Endothelial cell of umbilical vein (primary cell): ENCODE results near the gene SERPINB4. TPM values are rescaled to one million over a fixed set of nuclear protein-coding genes. Genes with fewer than 3 reads are reported as not detected.

Source experiments
- BruUV-seq: library from RNA; stranded (reverse); fragments of 400-500 nt; replicated peaks from 2 replicates; lab custom pipeline; 2021; lab: Mats Ljungman, UMichigan
- CTCF ChIA-PET: fragments of 300-600, 350-600 bp; sonication (Branson Sonifier 250); formaldehyde crosslinking; loops from one replicate; lab custom pipeline; 2021; ENCODE audit warnings: antibody characterized with exemption, inconsistent platforms; lab: Charles Lee
- POLR2A ChIA-PET: fragments of 300-600, 350-600 bp; sonication (Branson Sonifier 250); formaldehyde crosslinking; loops from one replicate; lab custom pipeline; 2021; ENCODE audit warnings: antibody characterized with exemption, inconsistent platforms; lab: Charles Lee
- DNase-seq: peaks from one replicate; pipeline ENCODE4 v3.0.0-alpha.2; 2011; ENCODE audit warnings: low read depth, low spot score
- FAIRE-seq: peaks from 2 replicates; lab custom pipeline; 2011; peaks lifted over from hg19 to GRCh38; lab: Jason Lieb, UNC
- H2AFZ ChIP-seq: 2 replicates; pipeline ENCODE4 v1.6.0; 2012; ENCODE audit warnings: low read depth, low read length, control low read depth, inconsistent platforms
- H3K27ac ChIP-seq: 2 replicates; pipeline ENCODE4 v1.5.1; 2011; ENCODE audit warnings: low read depth, mild to moderate bottlenecking, control low read depth, low read length, moderate library complexity; ENCODE audit not compliant: insufficient read depth
- H3K27me3 ChIP-seq, 2 experiments: 2 replicates each; pipeline versions ENCODE4 v1.6.0 to v1.6.1; 2011; ENCODE audit warnings: low read length in 2 of 2, mixed read lengths in 1 of 2; ENCODE audit not compliant: control insufficient read depth in 2 of 2, insufficient read depth in 2 of 2
- H3K36me3 ChIP-seq, 2 experiments: 2 replicates in 1 of 2; 3 replicates in 1 of 2; pipeline ENCODE4 v1.5.1; 2011; ENCODE audit warnings: low read length in 2 of 2, mild to moderate bottlenecking in 1 of 2, moderate library complexity in 1 of 2; ENCODE audit not compliant: control insufficient read depth in 2 of 2, insufficient read depth in 2 of 2; ENCODE audit errors: extremely low read depth in 1 of 2
- H3K4me1 ChIP-seq: 3 replicates; pipeline ENCODE4 v1.5.1; 2011; ENCODE audit warnings: mild to moderate bottlenecking, low read length; ENCODE audit not compliant: control insufficient read depth, insufficient read depth; ENCODE audit errors: extremely low read depth
- H3K4me2 ChIP-seq: 2 replicates; pipeline ENCODE4 v1.6.1; 2011; ENCODE audit warnings: low read length, control low read depth, mixed read lengths; ENCODE audit not compliant: insufficient read depth
- H3K4me3 ChIP-seq, 3 experiments: fragments of 200-600 bp in 1 of 3; sonication (generic), shearing (Covaris generic) in 1 of 3; replicated peaks in 1 of 3; 2 replicates each; pipeline ENCODE4 v1.5.1; 2011 to 2016; ENCODE audit warnings: control low read depth in 3 of 3, low read length in 3 of 3, mild to moderate bottlenecking in 2 of 3, inconsistent platforms in 1 of 3, low read depth in 1 of 3, moderate library complexity in 1 of 3; ENCODE audit not compliant: insufficient read depth in 1 of 3
- H3K79me2 ChIP-seq: 2 replicates; pipeline ENCODE4 v1.6.0; 2012; ENCODE audit warnings: low read length, inconsistent platforms; ENCODE audit not compliant: control insufficient read depth, insufficient read depth
- H3K9ac ChIP-seq: replicated peaks from 2 replicates; pipeline ENCODE3; 2011; ENCODE audit warnings: low read length, control low read depth; ENCODE audit not compliant: insufficient read depth; ENCODE audit errors: extremely low read depth
- H3K9me1 ChIP-seq: replicated peaks from 3 replicates; pipeline ENCODE4 v1.6.0; 2011; ENCODE audit warnings: mild to moderate bottlenecking, low read length; ENCODE audit not compliant: control insufficient read depth, insufficient read depth; ENCODE audit errors: extremely low read depth
- H3K9me3 ChIP-seq: replicated peaks from 2 replicates; pipeline ENCODE4 v1.5.1; 2012; ENCODE audit warnings: low read length, inconsistent platforms; ENCODE audit not compliant: control insufficient read depth, insufficient read depth
- H4K20me1 ChIP-seq: replicated peaks from 2 replicates; pipeline ENCODE3; 2011; ENCODE audit warnings: mild to moderate bottlenecking, low read length; ENCODE audit not compliant: control insufficient read depth, insufficient read depth; ENCODE audit errors: extremely low read depth
- CTCF ChIP-seq, 2 donors: IDR thresholded peaks; 1 replicate in 1 of 2; 2 replicates in 1 of 2; pipeline ENCODE4 v1.5.1; 2011; ENCODE audit warnings: low read length in 2 of 2, mild to moderate bottlenecking in 2 of 2, moderate library complexity in 2 of 2, control low read depth in 1 of 2, inconsistent platforms in 1 of 2, low read depth in 1 of 2; ENCODE audit not compliant: insufficient read depth in 1 of 2; ENCODE audit errors: extremely low read depth in 1 of 2
- EZH2 ChIP-seq: IDR thresholded peaks from 2 replicates; pipeline ENCODE4 v1.6.1; 2012; ENCODE audit warnings: borderline replicate concordance, low read depth, mild to moderate bottlenecking, moderate library complexity, low read length, inconsistent platforms; ENCODE audit not compliant: severe bottlenecking
- FOS ChIP-seq: IDR thresholded peaks from 2 replicates; pipeline ENCODE4 v1.6.1; 2011; ENCODE audit warnings: mild to moderate bottlenecking, low read length, moderate library complexity, borderline replicate concordance; ENCODE audit not compliant: insufficient read depth
- GATA2 ChIP-seq: IDR thresholded peaks from 2 replicates; pipeline ENCODE4 v1.7.0; 2011; ENCODE audit warnings: low read depth, mild to moderate bottlenecking, moderate library complexity, mixed read lengths, low read length; ENCODE audit not compliant: insufficient read length, insufficient read depth
- JUN ChIP-seq: IDR thresholded peaks from 2 replicates; pipeline ENCODE4 v1.6.1; 2011; ENCODE audit warnings: borderline replicate concordance, low read depth; ENCODE audit not compliant: insufficient read length, insufficient read depth
- MAX ChIP-seq: IDR thresholded peaks from 2 replicates; pipeline ENCODE4 v1.6.1; 2011; ENCODE audit not compliant: insufficient read depth, insufficient read length
- MYC ChIP-seq: IDR thresholded peaks from one replicate; pipeline ENCODE4 v1.6.1; 2011; ENCODE audit warnings: mild to moderate bottlenecking, low read depth, low read length
- POLR2A ChIP-seq: IDR thresholded peaks from 2 replicates; pipeline ENCODE4 v1.6.1; 2012; ENCODE audit warnings: low read depth, mild to moderate bottlenecking, control low read depth, low read length
- POLR2AphosphoS5 ChIP-seq: IDR thresholded peaks from 2 replicates; pipeline ENCODE4 v1.6.1; 2012; ENCODE audit warnings: low read depth, mild to moderate bottlenecking, control low read depth, low read length, moderate library complexity; ENCODE audit not compliant: insufficient read depth
- dilution Hi-C: fragments of 300-500 bp; cut with MboI; formaldehyde crosslinking; loops from one replicate; pipeline ENCODE4 v1.15.0; 2019; ENCODE audit warnings: low sequenced_read_pairs; ENCODE audit not compliant: extremely low pct_ligation_motif_present
- intact Hi-C: fragments of 100-400 bp; cut with micrococcal nuclease; formaldehyde crosslinking; loops from one replicate; pipeline ENCODE4 v1.10.0; 2022
- polyA plus RNA-seq, 4 experiments: library from polyadenylated mRNA; depleted of rRNA in 3 of 4; stranded (reverse) in 3 of 4; unstranded in 1 of 4; fragments of >200 nt; gene quantifications; 2 replicates each; pipeline versions ENCODE4 v1.2.1 to v1.2.3, GENCODE V29; 2011 to 2012; ENCODE audit warnings: missing spikeins in 1 of 4
- total RNA-seq: library from RNA; stranded (reverse); gene quantifications from 2 replicates; pipeline ENCODE4 v1.2.3, GENCODE V29; 2021

SERPINB4 gene
- total and polyA plus RNA-seq, 2 donors (not counting 3 experiments of a cell fraction or from before 2014, with no cell fraction given): not detected

GRCh38 chr18:63590373-63590772 lies 53.7 kb downstream of the SERPINB4 start:
- Histone ChIP-seq H3K9me3 (no peaks in the 10 kb centered on the region), H3K4me2 (no peak overlapping the region), H3K9ac (no peak overlapping the region), H3K27me3 (no peaks in the 10 kb centered on the region), H3K36me3 (no peaks in the 10 kb centered on the region), H2AFZ (no peak overlapping the region), H4K20me1 (no peaks in the 10 kb centered on the region), H3K9me1 (no peaks in the 10 kb centered on the region), H3K79me2 (no peaks in the 10 kb centered on the region), H3K4me1 (no peaks in the 10 kb centered on the region), H3K4me3 (no peak overlapping the region), H3K27ac (no peak overlapping the region)
- ChIA-PET POLR2A (no interaction called here), CTCF (interaction anchor here (0.5 to 1.8 kb wide), 3 partner anchors 8 to 46 kb away, joined by 3 to 13 read pairs (median 3); no protein-coding TSS in a partner anchor)
- no TSS peak for BruUV-seq
- no peak for DNase-seq
- TF ChIP-seq POLR2AphosphoS5 (no peak), JUN (no peak), CTCF (IDR thresholded peaks at IDR 0.05; ENCODE audit: extremely low read depth in 1 of 2, insufficient read depth in 1 of 2, low read depth in 1 of 2, low read length in 2 of 2) (no peak), MAX (no peak), FOS (no peak), EZH2 (no peak), GATA2 (no peak), POLR2A (no peak), MYC (no peak)
- intact Hi-C loops: no loop called here
- no peak for FAIRE-seq
- dilution Hi-C loops: no loop called here
